ENCODE measurements around the gene SLC25A19. TPM values are rescaled to one million over a fixed set of nuclear protein-coding genes. Genes with fewer than 3 reads are reported as not detected.
A peak's percentile ranks its signal among the peaks of the same experiment; 100 is the strongest.

Gene SLC25A19
- total and polyA plus RNA-seq, 2 donors from 2014 or later = 11.2 to 15.3 TPM

- TF ChIP-seq CTCF (IDR thresholded peaks at IDR 0.05; ENCODE audit: borderline replicate concordance, extremely low read depth, insufficient read depth) = peak; percentile 73
- no peak overlapping the region for H3K27ac ChIP-seq (ENCODE audit: low read depth in 2 of 2, low read length in 2 of 2)
- intact Hi-C loops (cut with DNase I) = no loop called here
- H3K4me1 ChIP-seq (ENCODE audit: control insufficient read depth in 2 of 3, insufficient read depth in 2 of 3, low read depth in 1 of 3, low read length in 3 of 3) = peaks cover 0 to 2% (median 0%) of the 10 kb centered on the region in 3 donors
- DNase-seq (peak; percentile 56 to 82 (median 64)), FAIRE-seq (no peak)
- H3K27me3 ChIP-seq (ENCODE audit: control insufficient read depth, insufficient read depth, low read length) = no peaks in the 10 kb centered on the region
- no peak overlapping the region for H3K4me3 ChIP-seq (ENCODE audit: low read length in 3 of 3)
- peaks cover 8 to 67% (median 41%) of the 10 kb centered on the region in 3 donors for H3K36me3 ChIP-seq (ENCODE audit: control insufficient read depth in 2 of 3, insufficient read depth in 3 of 3, low read length in 3 of 3)
- peak overlapping the region in 1 of 3 donors; percentile 12 for H3K9ac ChIP-seq (ENCODE audit: low read length in 3 of 3)
- H3K9me3 ChIP-seq (ENCODE audit: control insufficient read depth in 2 of 3, insufficient read depth in 1 of 3, low read length in 3 of 3) = no peaks in the 10 kb centered on the region
Measured at GRCh38 chr17:75238684-75239191, 50.5 kb downstream of the SLC25A19 start.

DNA sequence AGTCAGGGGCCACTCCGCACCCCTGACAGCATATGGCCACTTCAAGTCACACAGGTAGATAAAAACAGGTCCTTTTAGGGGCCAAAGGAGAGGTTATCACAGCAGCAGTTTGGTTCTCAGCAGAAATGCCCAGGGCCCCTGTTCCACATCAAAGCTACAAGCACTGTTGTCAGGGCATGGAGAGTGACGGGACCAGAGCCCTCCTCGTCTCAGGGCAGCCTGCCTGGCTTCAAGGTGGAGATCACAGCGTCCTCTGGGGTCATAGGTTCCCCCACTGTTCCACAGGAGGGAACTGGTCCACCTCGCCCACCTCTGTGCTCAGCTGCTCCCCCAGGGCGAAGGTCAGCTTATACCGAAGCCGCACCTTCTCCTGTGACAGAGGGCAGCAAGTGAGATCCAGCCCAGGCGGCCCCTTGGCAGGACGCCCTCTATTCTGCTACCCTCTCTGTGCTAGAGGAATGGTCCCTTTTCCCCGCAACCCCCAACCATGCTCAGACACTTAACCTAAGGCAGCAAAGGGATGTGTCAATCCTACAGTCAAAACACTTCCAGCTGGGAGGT, 51.1 kb downstream of the SLC25A19 start:
- FAIRE-seq = no peak

GRCh38 chr17:75237100-75238014, 51.9 kb downstream of the SLC25A19 start:
- FAIRE-seq = no peak
- H3K36me3 ChIP-seq (ENCODE audit: control insufficient read depth in 2 of 3, insufficient read depth in 3 of 3, low read length in 3 of 3) = peaks cover 5 to 61% (median 38%) of the 10 kb centered on the region in 3 donors

More for the DNA sequence above, 51.1 kb downstream of the SLC25A19 start:
- intact Hi-C loops (cut with DNase I) = no loop called here
- Histone ChIP-seq H3K9ac (ENCODE audit: low read length in 3 of 3) (peak overlapping the region in 1 of 3 donors; percentile 12), H3K4me3 (ENCODE audit: low read length in 3 of 3) (no peak overlapping the region), H3K4me1 (ENCODE audit: control insufficient read depth in 2 of 3, insufficient read depth in 2 of 3, low read depth in 1 of 3, low read length in 3 of 3) (peaks cover 0 to 2% (median 0%) of the 10 kb centered on the region in 3 donors), H3K27me3 (ENCODE audit: control insufficient read depth, insufficient read depth, low read length) (no peaks in the 10 kb centered on the region), H3K36me3 (ENCODE audit: control insufficient read depth in 2 of 3, insufficient read depth in 3 of 3, low read length in 3 of 3) (peaks cover 7 to 61% (median 36%) of the 10 kb centered on the region in 3 donors), H3K9me3 (ENCODE audit: control insufficient read depth in 2 of 3, insufficient read depth in 1 of 3, low read length in 3 of 3) (no peaks in the 10 kb centered on the region), H3K27ac (ENCODE audit: low read depth in 2 of 2, low read length in 2 of 2) (no peak overlapping the region)
- peak in 1 of 5 donors; percentile 45 for DNase-seq
- no peak for TF ChIP-seq CTCF (IDR thresholded peaks at IDR 0.05; ENCODE audit: borderline replicate concordance, extremely low read depth, insufficient read depth)

More at GRCh38 chr17:75237100-75238014, 51.9 kb downstream of the SLC25A19 start:
- DNase-seq = peak in 1 of 5 donors; percentile 35
- H3K27me3 ChIP-seq (ENCODE audit: control insufficient read depth, insufficient read depth, low read length) = no peaks in the 10 kb centered on the region
- no peak overlapping the region for H3K27ac ChIP-seq (ENCODE audit: low read depth in 2 of 2, low read length in 2 of 2)
- intact Hi-C loops (cut with DNase I) = no loop called here
- H3K4me1 ChIP-seq (ENCODE audit: control insufficient read depth in 2 of 3, insufficient read depth in 2 of 3, low read depth in 1 of 3, low read length in 3 of 3) = peaks cover 0 to 2% (median 0%) of the 10 kb centered on the region in 3 donors
- H3K9me3 ChIP-seq (ENCODE audit: control insufficient read depth in 2 of 3, insufficient read depth in 1 of 3, low read length in 3 of 3) = no peaks in the 10 kb centered on the region
- H3K4me3 ChIP-seq (ENCODE audit: low read length in 3 of 3) = no peak overlapping the region
- H3K9ac ChIP-seq (ENCODE audit: low read length in 3 of 3) = no peak overlapping the region
- no peak for TF ChIP-seq CTCF (IDR thresholded peaks at IDR 0.05; ENCODE audit: borderline replicate concordance, extremely low read depth, insufficient read depth)

Measured in kidney (tissue), 14 donors.